Smooth muscle cell (in vitro differentiated cells): Measurements from ENCODE around the gene ARHGAP10. TPM values are rescaled to one million over a fixed set of nuclear protein-coding genes. Genes with fewer than 3 reads are reported as not detected.
"Not testable (repeated sequence)": the region's sequence is repeated elsewhere in the genome, so short reads cannot be mapped to it uniquely, and the experiment has no call there.

Source experiments
- DNase-seq: peaks from one replicate; lab custom pipeline; 2025; ENCODE audit not compliant: unreplicated experiment; lab: John Stamatoyannopoulos, UW
- H2AFZ ChIP-seq: fragments of 200-600 bp; sonication (generic); 2 replicates; pipeline ENCODE4 v1.6.0; 2016; ENCODE audit warnings: antibody characterized with exemption, low read depth, mild to moderate bottlenecking
- H3F3A ChIP-seq: fragments of 200-600 bp; sonication (generic); 2 replicates; pipeline ENCODE4 v1.6.0; 2017; ENCODE audit warnings: antibody characterized with exemption, low read depth
- H3K27ac ChIP-seq: fragments of 200-600 bp; sonication (generic); 2 replicates; pipeline ENCODE4 v1.5.1; 2016; ENCODE audit warnings: low read depth, mild to moderate bottlenecking
- H3K27me3 ChIP-seq: fragments of 200-600 bp; sonication (generic); 2 replicates; pipeline ENCODE4 v1.6.1; 2016; ENCODE audit warnings: low read depth, mild to moderate bottlenecking
- H3K36me3 ChIP-seq: fragments of 200-600 bp; sonication (generic); 2 replicates; pipeline ENCODE4 v1.5.1; 2016; ENCODE audit warnings: low read depth
- H3K4me1 ChIP-seq: fragments of 200-600 bp; sonication (generic); 2 replicates; pipeline ENCODE4 v1.5.1; 2016; ENCODE audit warnings: low read depth
- H3K4me2 ChIP-seq: fragments of 200-600 bp; sonication (generic); 2 replicates; pipeline ENCODE4 v1.6.0; 2016; ENCODE audit warnings: mild to moderate bottlenecking
- H3K4me3 ChIP-seq: fragments of 200-600 bp; sonication (generic); 2 replicates; pipeline ENCODE4 v1.5.1; 2016; ENCODE audit warnings: mild to moderate bottlenecking
- H3K79me2 ChIP-seq: fragments of 200-600 bp; sonication (generic); 2 replicates; pipeline ENCODE4 v1.6.0; 2016; ENCODE audit warnings: low read depth, mild to moderate bottlenecking
- H3K9ac ChIP-seq: fragments of 200-600 bp; sonication (generic); 2 replicates; pipeline ENCODE4 v1.6.0; 2016; ENCODE audit warnings: low read depth
- H3K9me3 ChIP-seq: fragments of 200-600 bp; sonication (generic); replicated peaks from 2 replicates; pipeline ENCODE4 v1.5.1; 2016; ENCODE audit warnings: low read depth
- H4K20me1 ChIP-seq: fragments of 200-600 bp; sonication (generic); 2 replicates; pipeline ENCODE4 v1.6.0; 2016; ENCODE audit warnings: low read depth
- CTCF ChIP-seq: fragments of 200-600 bp; sonication (generic); IDR thresholded peaks from 2 replicates; pipeline ENCODE4 v1.5.1; 2017; ENCODE audit warnings: borderline replicate concordance, mild to moderate bottlenecking, antibody characterized with exemption; ENCODE audit not compliant: insufficient read depth, poor library complexity, severe bottlenecking
- WGBS: methylation state at CpG from one replicate; pipeline ENCODE4 v1.1.7; 2016; ENCODE audit warnings: low lambda C conversion rate; 5-methylcytosine and 5-hydroxymethylcytosine counted together
- polyA plus RNA-seq: library from polyadenylated mRNA; unstranded; fragments of >200 nt; fragmentation: Nextera tagmentation; extraction: Ambion mirVana; gene quantifications from 2 replicates; pipeline ENCODE4 v1.2.1, GENCODE V29; 2016
- total RNA-seq: library from RNA; depleted of rRNA; stranded (reverse); fragments of >200 nt; gene quantifications from 2 replicates; pipeline ENCODE4 v1.2.3, GENCODE V29; 2014

The ARHGAP10 gene
- total and polyA plus RNA-seq, 2 experiments from 2014 or later = 6.2 to 11.6 TPM

GRCh38 chr4:147994491-147995385 lies 262.9 kb downstream of the ARHGAP10 start:
- peaks cover 26% of the 10 kb centered on the region for H4K20me1 ChIP-seq
- no peak overlapping the region for H2AFZ ChIP-seq
- no peak overlapping the region for H3K4me3 ChIP-seq
- H3F3A ChIP-seq = no peaks in the 10 kb centered on the region
- no peaks in the 10 kb centered on the region for H3K9me3 ChIP-seq
- 93% methylated on average over 10 of the region's 10 CpGs for WGBS
- peaks cover 4% of the 10 kb centered on the region for H3K4me1 ChIP-seq
- H3K79me2 ChIP-seq = no peaks in the 10 kb centered on the region
- no peak overlapping the region for H3K9ac ChIP-seq
- DNase-seq = no peak
- no peak overlapping the region for H3K27ac ChIP-seq
- H3K4me2 ChIP-seq = no peak overlapping the region
- no peaks in the 10 kb centered on the region for H3K27me3 ChIP-seq
- H3K36me3 ChIP-seq = no peaks in the 10 kb centered on the region
- no peak for TF ChIP-seq CTCF

GRCh38 chr4:147996859-147997258 lies 265.0 kb downstream of the ARHGAP10 start:
- Histone ChIP-seq H3K4me2 (no peak overlapping the region), H3K27me3 (no peaks in the 10 kb centered on the region), H3K4me3 (no peak overlapping the region), H3K79me2 (no peaks in the 10 kb centered on the region), H4K20me1 (peaks cover 26% of the 10 kb centered on the region), H3K27ac (no peak overlapping the region), H3K36me3 (no peaks in the 10 kb centered on the region), H3K9me3 (no peaks in the 10 kb centered on the region), H3K4me1 (no peaks in the 10 kb centered on the region), H3F3A (no peaks in the 10 kb centered on the region), H3K9ac (no peak overlapping the region), H2AFZ (no peak overlapping the region)
- 92% methylated on average over 3 of the region's 3 CpGs for WGBS
- no peak for TF ChIP-seq CTCF
- no peak for DNase-seq

- H3K79me2 ChIP-seq, H3K4me1 ChIP-seq, H2AFZ ChIP-seq, H3K27me3 ChIP-seq, H3K9ac ChIP-seq, H3K27ac ChIP-seq, H3K9me3 ChIP-seq, H3K4me2 ChIP-seq, H3K4me3 ChIP-seq, DNase-seq, H3K36me3 ChIP-seq, H4K20me1 ChIP-seq, H3F3A ChIP-seq: not testable (repeated sequence)
- WGBS = 88% methylated on average over 1 of the region's 1 CpG
Observed at GRCh38 chr4:148000038-148000437, 268.1 kb downstream of the ARHGAP10 start.

GRCh38 chr4:148004228-148004857 lies 272.5 kb downstream of the ARHGAP10 start:
- Histone ChIP-seq H4K20me1 (peaks cover 5% of the 10 kb centered on the region), H3K9ac (no peak overlapping the region), H3K4me3 (no peak overlapping the region), H3K27me3 (no peaks in the 10 kb centered on the region), H3K4me2 (no peak overlapping the region), H3F3A (peaks cover 3% of the 10 kb centered on the region), H3K36me3 (no peaks in the 10 kb centered on the region), H2AFZ (no peak overlapping the region), H3K27ac (no peak overlapping the region), H3K79me2 (no peaks in the 10 kb centered on the region), H3K4me1 (no peaks in the 10 kb centered on the region), H3K9me3 (no peaks in the 10 kb centered on the region)
- 85% methylated on average over 6 of the region's 6 CpGs for whole genome bisulfite sequencing
- TF ChIP-seq CTCF = no peak
- DNase-seq = no peak
